ENCODE results near the gene IGFBP7. TPM values are rescaled to one million over a fixed set of nuclear protein-coding genes. Genes with fewer than 3 reads are reported as not detected.

IGFBP7 gene
- total and polyA plus RNA-seq, 10 of the 15 experiments (the other 5 are each of a cell fraction or from before 2014, with no cell fraction given) = 0.69 to 1.9 (median 1.4) TPM; not detected in 5

DNA sequence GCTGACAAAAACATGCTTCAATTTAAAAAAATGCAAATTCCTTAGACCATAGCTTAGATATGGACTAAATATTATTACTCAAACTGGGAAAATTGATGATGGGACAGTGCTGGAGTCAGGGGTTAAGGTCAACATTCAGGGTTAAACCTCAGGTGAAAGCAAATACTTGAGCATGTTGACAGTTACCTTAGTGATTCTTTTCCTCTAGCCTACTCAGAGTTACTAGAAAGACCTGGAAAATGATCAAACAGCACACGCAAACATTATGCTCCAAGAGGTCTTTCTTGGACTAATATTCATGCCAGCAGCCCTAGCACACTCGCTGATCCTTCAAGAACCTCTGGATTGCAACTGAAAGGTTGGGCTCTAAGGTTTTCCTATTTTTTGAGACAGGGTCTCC, 10.8 kb downstream of the IGFBP7 start:
- H2AFZ ChIP-seq (ENCODE audit: control insufficient read depth, low read depth, low read length) = no peak overlapping the region
- RAD21 ChIA-PET (ENCODE audit: unreplicated experiment) = no interaction called here
- FAIRE-seq (no peak), ATAC-seq (no peak), DNase-seq (ENCODE audit: low read depth, low spot score) (no peak)
- no peaks in the 10 kb centered on the region for H3K4me1 ChIP-seq (ENCODE audit: control insufficient read depth, insufficient read depth, low read length)
- CTCF ChIA-PET = no interaction called here
- no peaks in the 10 kb centered on the region for H4K20me1 ChIP-seq (ENCODE audit: control insufficient read depth, insufficient read depth)
- WGBS (ENCODE audit: insufficient coverage, insufficient replicate concordance, low lambda C conversion rate, missing lambda C conversion rate) = 0% methylated on average over 2 of the region's 2 CpGs
- no peak overlapping the region for H3K27ac ChIP-seq (ENCODE audit: control insufficient read depth, insufficient read depth)
- H3K27me3 ChIP-seq (replicated peaks in 1 of 2; ENCODE audit: control insufficient read depth in 2 of 2, insufficient read depth in 2 of 2, low read length in 1 of 2) = peaks cover 0 to 8% of the 10 kb centered on the region in 2 experiments; a peak in 3 of 4 replicates
- TF ChIP-seq, protein P1, sequence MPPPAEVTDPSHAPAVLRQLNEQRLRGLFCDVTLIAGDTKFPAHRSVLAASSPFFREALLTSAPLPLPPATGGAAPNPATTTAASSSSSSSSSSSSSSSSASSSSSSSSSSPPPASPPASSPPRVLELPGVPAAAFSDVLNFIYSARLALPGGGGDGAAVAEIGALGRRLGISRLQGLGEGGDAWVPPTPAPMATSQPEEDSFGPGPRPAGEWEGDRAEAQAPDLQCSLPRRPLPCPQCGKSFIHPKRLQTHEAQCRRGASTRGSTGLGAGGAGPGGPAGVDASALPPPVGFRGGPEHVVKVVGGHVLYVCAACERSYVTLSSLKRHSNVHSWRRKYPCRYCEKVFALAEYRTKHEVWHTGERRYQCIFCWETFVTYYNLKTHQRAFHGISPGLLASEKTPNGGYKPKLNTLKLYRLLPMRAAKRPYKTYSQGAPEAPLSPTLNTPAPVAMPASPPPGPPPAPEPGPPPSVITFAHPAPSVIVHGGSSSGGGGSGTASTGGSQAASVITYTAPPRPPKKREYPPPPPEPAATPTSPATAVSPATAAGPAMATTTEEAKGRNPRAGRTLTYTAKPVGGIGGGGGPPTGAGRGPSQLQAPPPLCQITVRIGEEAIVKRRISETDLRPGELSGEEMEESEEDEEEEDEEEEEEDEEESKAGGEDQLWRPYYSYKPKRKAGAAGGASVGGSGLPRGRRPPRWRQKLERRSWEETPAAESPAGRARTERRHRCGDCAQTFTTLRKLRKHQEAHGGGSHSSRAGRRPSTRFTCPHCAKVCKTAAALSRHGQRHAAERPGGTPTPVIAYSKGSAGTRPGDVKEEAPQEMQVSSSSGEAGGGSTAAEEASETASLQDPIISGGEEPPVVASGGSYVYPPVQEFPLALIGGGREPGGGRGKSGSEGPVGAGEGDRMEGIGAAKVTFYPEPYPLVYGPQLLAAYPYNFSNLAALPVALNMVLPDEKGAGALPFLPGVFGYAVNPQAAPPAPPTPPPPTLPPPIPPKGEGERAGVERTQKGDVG (CRISPR knock-in tag; IDR thresholded peaks at IDR 0.05) = no peak
- no peak for TF ChIP-seq SUZ12 (IDR thresholded peaks at IDR 0.05; ENCODE audit: unreplicated experiment)
- TF ChIP-seq, protein P2, sequence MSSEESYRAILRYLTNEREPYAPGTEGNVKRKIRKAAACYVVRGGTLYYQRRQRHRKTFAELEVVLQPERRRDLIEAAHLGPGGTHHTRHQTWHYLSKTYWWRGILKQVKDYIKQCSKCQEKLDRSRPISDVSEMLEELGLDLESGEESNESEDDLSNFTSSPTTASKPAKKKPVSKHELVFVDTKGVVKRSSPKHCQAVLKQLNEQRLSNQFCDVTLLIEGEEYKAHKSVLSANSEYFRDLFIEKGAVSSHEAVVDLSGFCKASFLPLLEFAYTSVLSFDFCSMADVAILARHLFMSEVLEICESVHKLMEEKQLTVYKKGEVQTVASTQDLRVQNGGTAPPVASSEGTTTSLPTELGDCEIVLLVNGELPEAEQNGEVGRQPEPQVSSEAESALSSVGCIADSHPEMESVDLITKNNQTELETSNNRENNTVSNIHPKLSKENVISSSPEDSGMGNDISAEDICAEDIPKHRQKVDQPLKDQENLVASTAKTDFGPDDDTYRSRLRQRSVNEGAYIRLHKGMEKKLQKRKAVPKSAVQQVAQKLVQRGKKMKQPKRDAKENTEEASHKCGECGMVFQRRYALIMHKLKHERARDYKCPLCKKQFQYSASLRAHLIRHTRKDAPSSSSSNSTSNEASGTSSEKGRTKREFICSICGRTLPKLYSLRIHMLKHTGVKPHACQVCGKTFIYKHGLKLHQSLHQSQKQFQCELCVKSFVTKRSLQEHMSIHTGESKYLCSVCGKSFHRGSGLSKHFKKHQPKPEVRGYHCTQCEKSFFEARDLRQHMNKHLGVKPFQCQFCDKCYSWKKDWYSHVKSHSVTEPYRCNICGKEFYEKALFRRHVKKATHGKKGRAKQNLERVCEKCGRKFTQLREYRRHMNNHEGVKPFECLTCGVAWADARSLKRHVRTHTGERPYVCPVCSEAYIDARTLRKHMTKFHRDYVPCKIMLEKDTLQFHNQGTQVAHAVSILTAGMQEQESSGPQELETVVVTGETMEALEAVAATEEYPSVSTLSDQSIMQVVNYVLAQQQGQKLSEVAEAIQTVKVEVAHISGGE (CRISPR knock-in tag; IDR thresholded peaks at IDR 0.05) = no peak
- no peak for TF ChIP-seq SMAD5 (IDR thresholded peaks at IDR 0.05; ENCODE audit: low read depth)
- TF ChIP-seq NR2C1 (IDR thresholded peaks at IDR 0.05) = no peak
- no peak for TF ChIP-seq ZSCAN29 (IDR thresholded peaks at IDR 0.05)
- no peak for TF ChIP-seq SPI1 (IDR thresholded peaks at IDR 0.05; ENCODE audit: borderline replicate concordance, insufficient read depth, low read depth, low read length)
- no peak for TF ChIP-seq RELA (IDR thresholded peaks at IDR 0.05; ENCODE audit: borderline replicate concordance, partially characterized antibody)
- TF ChIP-seq ETV6 (conservative IDR thresholded peaks at IDR 0.05 in 1 of 2, IDR thresholded peaks at IDR 0.05 in 1 of 2; ENCODE audit: borderline replicate concordance in 1 of 2, low read depth in 1 of 2) = no peak
- no peaks in the 10 kb centered on the region for H3K79me2 ChIP-seq (ENCODE audit: control insufficient read depth, insufficient read depth, low read length)
- in situ Hi-C loops (cut with MboI) = no loop called here
- POLR2A ChIA-PET = interaction anchor here (0.7 kb wide), 1 partner anchor 452 kb away, joined by 3 read pairs; no protein-coding TSS in a partner anchor
- SMC1A ChIA-PET (ENCODE audit: uncharacterized antibody, unreplicated experiment) = no interaction called here
- no peaks in the 10 kb centered on the region for H3K9me3 ChIP-seq (replicated peaks; ENCODE audit: control insufficient read depth, insufficient read depth, low read length)
- no peaks in the 10 kb centered on the region for H3K36me3 ChIP-seq (ENCODE audit: control insufficient read depth in 2 of 2, insufficient read depth in 2 of 2, low read length in 1 of 2)
- H3K9ac ChIP-seq (ENCODE audit: control insufficient read depth, insufficient read depth, low read length) = no peak overlapping the region
- H3K4me3 ChIP-seq = no peak overlapping the region
- BruUV-seq (replicated peaks) = no TSS peak
- H3K4me2 ChIP-seq (ENCODE audit: control insufficient read depth, insufficient read depth) = no peak overlapping the region
- intact Hi-C loops (cut with micrococcal nuclease; ENCODE audit: unreplicated experiment) = no loop called here

Measured in GM12878 (cell line).